Keratinocyte (primary cell): ENCODE measurements around the gene KDELR1. TPM values are rescaled to one million over a fixed set of nuclear protein-coding genes. Genes with fewer than 3 reads are reported as not detected.
"Not testable (repeated sequence)": the region's sequence is repeated elsewhere in the genome, so short reads cannot be mapped to it uniquely, and the experiment has no call there.

Source experiments
- DNase-seq: peaks from one replicate; pipeline ENCODE4 v3.0.0-alpha.2; 2011; ENCODE audit warnings: low read depth, missing footprints, low spot score
- FAIRE-seq: peaks from 2 replicates; lab custom pipeline; 2011; peaks lifted over from hg19 to GRCh38; lab: Jason Lieb, UNC
- H2AFZ ChIP-seq: 2 replicates; pipeline ENCODE4 v1.6.0; 2012; ENCODE audit warnings: low read length, control low read depth, inconsistent platforms; ENCODE audit not compliant: control insufficient read depth
- H3K27ac ChIP-seq: 2 replicates; pipeline ENCODE4 v1.5.1; 2011; ENCODE audit warnings: low read length; ENCODE audit not compliant: control insufficient read depth, insufficient read depth
- H3K27me3 ChIP-seq: 3 replicates; pipeline ENCODE4 v1.6.0; 2011; ENCODE audit warnings: low read length; ENCODE audit not compliant: control insufficient read depth, insufficient read depth; ENCODE audit errors: extremely low read depth
- H3K36me3 ChIP-seq, 2 experiments: 2 replicates in 1 of 2; 3 replicates in 1 of 2; pipeline ENCODE4 v1.5.1; 2011; ENCODE audit warnings: low read length in 2 of 2, mild to moderate bottlenecking in 1 of 2; ENCODE audit not compliant: control insufficient read depth in 2 of 2, insufficient read depth in 2 of 2; ENCODE audit errors: extremely low read depth in 1 of 2
- H3K4me1 ChIP-seq: 3 replicates; pipeline ENCODE4 v1.5.1; 2011; ENCODE audit warnings: low read length; ENCODE audit not compliant: control insufficient read depth, insufficient read depth; ENCODE audit errors: extremely low read depth
- H3K4me2 ChIP-seq: 3 replicates; pipeline ENCODE4 v1.6.0; 2011; ENCODE audit warnings: low read depth, low read length; ENCODE audit not compliant: control insufficient read depth, insufficient read depth; ENCODE audit errors: extremely low read depth
- H3K4me3 ChIP-seq, 3 experiments: fragments of 200-600 bp in 1 of 3; sonication (generic) in 1 of 3; 2 replicates in 2 of 3; 3 replicates in 1 of 3; pipeline ENCODE4 v1.5.1; 2011 to 2016; ENCODE audit warnings: low read length in 3 of 3, mild to moderate bottlenecking in 3 of 3, control low read depth in 2 of 3, inconsistent platforms in 1 of 3, low read depth in 1 of 3, mixed read lengths in 1 of 3, mixed run types in 1 of 3, moderate library complexity in 1 of 3; ENCODE audit not compliant: control insufficient read depth in 2 of 3, insufficient read depth in 2 of 3; ENCODE audit errors: extremely low read depth in 1 of 3
- H3K79me2 ChIP-seq: 2 replicates; pipeline ENCODE4 v1.6.0; 2012; ENCODE audit warnings: low read length; ENCODE audit not compliant: control insufficient read depth, insufficient read depth
- H3K9ac ChIP-seq: 3 replicates; pipeline ENCODE4 v1.6.0; 2011; ENCODE audit warnings: low read length; ENCODE audit not compliant: control insufficient read depth, insufficient read depth; ENCODE audit errors: extremely low read depth
- H3K9me1 ChIP-seq: 3 replicates; pipeline ENCODE4 v1.6.0; 2011; ENCODE audit warnings: low read length; ENCODE audit not compliant: control insufficient read depth, insufficient read depth; ENCODE audit errors: extremely low read depth
- H3K9me3 ChIP-seq: 2 replicates; pipeline ENCODE4 v1.5.1; 2012; ENCODE audit warnings: low read depth, low read length; ENCODE audit not compliant: control insufficient read depth
- H4K20me1 ChIP-seq: 3 replicates; pipeline ENCODE4 v1.6.0; 2011; ENCODE audit warnings: low read length; ENCODE audit not compliant: control insufficient read depth, insufficient read depth; ENCODE audit errors: extremely low read depth
- CTCF ChIP-seq, 3 experiments: IDR thresholded peaks in 1 of 3; conservative IDR thresholded peaks in 1 of 3; optimal IDR thresholded peaks in 1 of 3; 2 replicates in 2 of 3; 3 replicates in 1 of 3; pipeline versions ENCODE3 to v1.5.1; 2011; ENCODE audit warnings: low read length in 3 of 3, mild to moderate bottlenecking in 3 of 3, moderate library complexity in 2 of 3, control low read depth in 1 of 3, inconsistent platforms in 1 of 3; ENCODE audit not compliant: insufficient read depth in 2 of 3; ENCODE audit errors: extremely low read depth in 1 of 3
- EZH2 ChIP-seq: IDR thresholded peaks from one replicate; pipeline ENCODE4 v1.6.1; 2012; ENCODE audit warnings: inconsistent platforms, mild to moderate bottlenecking, low read length, moderate library complexity
- dilution Hi-C: fragments of 300-500 bp; cut with MboI; formaldehyde crosslinking; loops from one replicate; pipeline ENCODE4 v1.7.0; 2020; ENCODE audit warnings: low sequenced_read_pairs; ENCODE audit not compliant: extremely low pct_ligation_motif_present
- polyA plus RNA-seq, 5 experiments: library from polyadenylated mRNA; depleted of rRNA in 3 of 5; stranded (reverse) in 3 of 5; stranded (forward) in 1 of 5; unstranded in 1 of 5; fragments of >200 nt; gene quantifications; 1 replicate in 1 of 5; 2 replicates in 3 of 5; 3 replicates in 1 of 5; pipeline versions ENCODE4 v1.2.1 to v1.2.3, GENCODE V29; 2011 to 2012; ENCODE audit warnings: missing spikeins in 2 of 5, low read depth in 1 of 5, low replicate concordance in 1 of 5

KDELR1 gene
- polyA plus RNA-seq, 1 donor (not counting 4 experiments of a cell fraction or from before 2014, with no cell fraction given) = 105 TPM

GRCh38 chr19:48372904-48373303 is 18.4 kb downstream of the KDELR1 start:
- Histone ChIP-seq H4K20me1 (no peaks in the 10 kb centered on the region), H2AFZ (no peak overlapping the region), H3K9me1 (no peaks in the 10 kb centered on the region), H3K9me3 (no peaks in the 10 kb centered on the region), H3K9ac (no peak overlapping the region), H3K36me3 (no peaks in the 10 kb centered on the region), H3K4me3 (no peak overlapping the region), H3K4me2 (no peak overlapping the region), H3K27me3 (no peaks in the 10 kb centered on the region), H3K27ac (no peak overlapping the region), H3K79me2 (no peaks in the 10 kb centered on the region), H3K4me1 (no peaks in the 10 kb centered on the region)
- FAIRE-seq (no peak), DNase-seq (no peak)
- TF ChIP-seq EZH2 (no peak), CTCF (optimal IDR thresholded peaks at IDR 0.05 in 1 of 3, IDR thresholded peaks at IDR 0.05 in 1 of 3, conservative IDR thresholded peaks at IDR 0.05 in 1 of 3; ENCODE audit: extremely low read depth in 1 of 3, insufficient read depth in 2 of 3, low read length in 3 of 3) (no peak)
- dilution Hi-C loops = no loop called here

GRCh38 chr19:48371771-48372170 is 19.6 kb downstream of the KDELR1 start:
- dilution Hi-C loops, H4K20me1 ChIP-seq, H2AFZ ChIP-seq, H3K9me3 ChIP-seq, H3K36me3 ChIP-seq, H3K4me1 ChIP-seq, H3K4me2 ChIP-seq, DNase-seq, H3K4me3 ChIP-seq, FAIRE-seq, H3K9me1 ChIP-seq, H3K79me2 ChIP-seq, H3K27me3 ChIP-seq, H3K27ac ChIP-seq, H3K9ac ChIP-seq: not testable (repeated sequence)

GRCh38 chr19:48371367-48371766 is 20.0 kb downstream of the KDELR1 start:
- no peaks in the 10 kb centered on the region for H3K4me1 ChIP-seq
- no peaks in the 10 kb centered on the region for H4K20me1 ChIP-seq
- no peaks in the 10 kb centered on the region for H3K9me1 ChIP-seq
- dilution Hi-C loops = no loop called here
- DNase-seq = no peak
- H3K27me3 ChIP-seq = no peaks in the 10 kb centered on the region
- H3K36me3 ChIP-seq = no peaks in the 10 kb centered on the region
- no peaks in the 10 kb centered on the region for H3K9me3 ChIP-seq
- FAIRE-seq = no peak
- no peak overlapping the region for H3K27ac ChIP-seq
- no peak overlapping the region for H3K4me2 ChIP-seq
- H2AFZ ChIP-seq = no peak overlapping the region
- H3K4me3 ChIP-seq = no peak overlapping the region
- no peaks in the 10 kb centered on the region for H3K79me2 ChIP-seq
- H3K9ac ChIP-seq = no peak overlapping the region
- TF ChIP-seq EZH2 (no peak), CTCF (optimal IDR thresholded peaks at IDR 0.05 in 1 of 3, IDR thresholded peaks at IDR 0.05 in 1 of 3, conservative IDR thresholded peaks at IDR 0.05 in 1 of 3; ENCODE audit: extremely low read depth in 1 of 3, insufficient read depth in 2 of 3, low read length in 3 of 3) (no peak)
